Measurements from ENCODE around the gene APCDD1.

Gene APCDD1

GRCh38 chr18:10442551-10442971 lies 11.9 kb upstream of the APCDD1 start:
- TF ChIP-seq, protein P1, sequence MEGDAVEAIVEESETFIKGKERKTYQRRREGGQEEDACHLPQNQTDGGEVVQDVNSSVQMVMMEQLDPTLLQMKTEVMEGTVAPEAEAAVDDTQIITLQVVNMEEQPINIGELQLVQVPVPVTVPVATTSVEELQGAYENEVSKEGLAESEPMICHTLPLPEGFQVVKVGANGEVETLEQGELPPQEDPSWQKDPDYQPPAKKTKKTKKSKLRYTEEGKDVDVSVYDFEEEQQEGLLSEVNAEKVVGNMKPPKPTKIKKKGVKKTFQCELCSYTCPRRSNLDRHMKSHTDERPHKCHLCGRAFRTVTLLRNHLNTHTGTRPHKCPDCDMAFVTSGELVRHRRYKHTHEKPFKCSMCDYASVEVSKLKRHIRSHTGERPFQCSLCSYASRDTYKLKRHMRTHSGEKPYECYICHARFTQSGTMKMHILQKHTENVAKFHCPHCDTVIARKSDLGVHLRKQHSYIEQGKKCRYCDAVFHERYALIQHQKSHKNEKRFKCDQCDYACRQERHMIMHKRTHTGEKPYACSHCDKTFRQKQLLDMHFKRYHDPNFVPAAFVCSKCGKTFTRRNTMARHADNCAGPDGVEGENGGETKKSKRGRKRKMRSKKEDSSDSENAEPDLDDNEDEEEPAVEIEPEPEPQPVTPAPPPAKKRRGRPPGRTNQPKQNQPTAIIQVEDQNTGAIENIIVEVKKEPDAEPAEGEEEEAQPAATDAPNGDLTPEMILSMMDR (IDR thresholded peaks at IDR 0.05; ENCODE audit: low read depth, low read length) = no peak
- H3K4me3 ChIP-seq (ENCODE audit: low read depth, low read length) = no peak overlapping the region

DNA sequence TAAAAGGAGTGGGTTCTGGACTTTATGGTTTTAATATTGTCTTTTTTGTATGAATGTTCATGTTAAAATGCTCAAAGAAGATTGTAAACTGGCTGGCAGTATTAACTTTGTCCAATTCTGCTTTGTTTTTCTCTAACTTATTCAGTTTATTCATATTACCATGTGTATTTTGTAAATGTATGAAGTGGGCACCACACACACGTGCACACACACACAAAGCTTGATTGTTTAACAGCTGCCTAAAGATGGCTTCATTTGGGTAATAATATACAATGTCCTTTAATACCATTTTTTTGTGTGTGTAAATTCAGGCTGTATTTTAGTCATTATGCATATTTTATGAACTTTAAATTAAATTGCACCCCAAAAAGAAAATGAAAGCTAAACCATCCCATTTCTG lies 11.4 kb upstream of the APCDD1 start:
- H3K4me3 ChIP-seq (ENCODE audit: low read depth, low read length) = no peak overlapping the region
- TF ChIP-seq, protein P1 (IDR thresholded peaks at IDR 0.05; ENCODE audit: low read depth, low read length) = no peak

GRCh38 chr18:10444314-10445006 lies 10.0 kb upstream of the APCDD1 start:
- H3K4me3 ChIP-seq (ENCODE audit: low read depth, low read length) = no peak overlapping the region
- TF ChIP-seq, protein P1 (IDR thresholded peaks at IDR 0.05; ENCODE audit: low read depth, low read length) = no peak

DNA sequence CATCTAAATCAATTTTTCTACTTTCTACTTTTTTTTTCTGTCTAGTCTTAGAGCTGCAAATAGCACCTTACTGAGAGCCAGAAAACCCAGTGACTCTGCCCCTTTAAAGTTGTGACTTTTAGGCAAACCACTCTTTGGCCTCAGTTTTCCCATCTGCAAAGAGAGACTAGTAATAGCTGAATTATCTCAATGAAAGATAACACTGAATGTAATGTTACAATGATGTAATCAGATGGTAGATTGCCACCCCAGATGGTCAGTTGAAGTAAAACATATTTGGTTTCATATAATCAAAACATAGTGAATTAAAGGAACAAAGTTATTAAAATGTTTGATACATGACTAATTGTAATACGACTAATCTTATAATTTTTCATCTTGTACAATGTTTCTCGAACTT lies 5.0 kb upstream of the APCDD1 start:
- no peak overlapping the region for H3K4me3 ChIP-seq (ENCODE audit: low read depth, low read length)
- TF ChIP-seq, protein P1 (IDR thresholded peaks at IDR 0.05; ENCODE audit: low read depth, low read length) = no peak

DNA sequence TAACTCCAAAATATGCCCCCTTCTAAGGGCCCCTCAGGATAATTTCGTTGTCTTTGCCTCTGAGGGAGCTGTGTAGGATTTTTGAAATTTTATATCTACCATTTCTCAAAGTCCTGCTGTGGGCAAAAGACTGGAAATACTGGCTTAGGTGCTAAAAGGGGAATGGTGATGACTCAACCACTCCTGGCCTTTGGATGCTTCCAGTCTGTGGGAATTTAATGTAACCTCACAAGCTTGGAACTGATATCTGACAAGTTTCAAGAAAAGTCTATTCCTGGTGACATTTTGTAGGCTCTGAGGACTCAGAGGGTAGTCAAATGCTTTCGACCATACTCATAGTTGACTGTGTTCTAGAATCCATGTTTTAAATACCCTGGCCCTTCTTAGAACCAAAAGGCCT lies 3.4 kb upstream of the APCDD1 start:
- no peak overlapping the region for H3K4me3 ChIP-seq (ENCODE audit: low read depth, low read length)

GRCh38 chr18:10453261-10453805 lies 1.1 kb upstream of the APCDD1 start:
- H3K4me3 ChIP-seq (ENCODE audit: low read depth, low read length) = no peak overlapping the region
- TF ChIP-seq, protein P1 (IDR thresholded peaks at IDR 0.05; ENCODE audit: low read depth, low read length) = no peak

More for the DNA sequence above, 3.4 kb upstream of the APCDD1 start:
- TF ChIP-seq, protein P1 (IDR thresholded peaks at IDR 0.05; ENCODE audit: low read depth, low read length) = no peak
